AG08396 (cell line): ENCODE data around the gene SHC4.

Experiments used
- DNase-seq: peaks from one replicate; pipeline ENCODE4 v3.0.0; 2012; ENCODE audit warnings: low spot score, mixed read lengths

SHC4 gene

GRCh38 chr15:48850648-48851047 lies 113.1 kb downstream of the SHC4 start:
- DNase-seq: no peak

GRCh38 chr15:48845123-48845522 lies 118.6 kb downstream of the SHC4 start:
- DNase-seq: no peak

DNA sequence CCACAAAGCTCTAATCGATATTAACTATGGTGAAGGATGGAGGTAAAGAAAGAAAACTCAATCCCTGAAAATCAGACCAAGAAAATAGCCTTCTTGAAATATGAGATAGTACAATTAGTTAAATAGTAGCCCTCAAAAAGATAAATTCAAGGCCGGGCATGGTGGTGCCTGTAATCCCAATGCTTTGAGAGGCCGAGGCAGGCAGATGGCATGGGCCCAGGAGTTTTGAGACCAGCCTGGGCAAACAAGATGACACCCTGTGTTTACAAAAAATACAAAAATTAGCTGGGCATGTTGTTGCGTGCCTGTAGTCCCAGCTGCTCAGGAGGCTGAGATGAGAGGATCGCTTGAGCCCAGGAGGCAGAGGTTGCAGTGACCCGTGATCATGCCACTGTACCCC lies 121.2 kb downstream of the SHC4 start:
- DNase-seq: no peak

- no peak for DNase-seq
These were observed 129.0 kb downstream of the SHC4 start for GRCh38 chr15:48834756-48835155.

GRCh38 chr15:48833526-48834239 lies 130.0 kb downstream of the SHC4 start:
- DNase-seq: no peak

- DNase-seq: no peak
These were observed 131.1 kb downstream of the SHC4 start for GRCh38 chr15:48832648-48833047.

DNA sequence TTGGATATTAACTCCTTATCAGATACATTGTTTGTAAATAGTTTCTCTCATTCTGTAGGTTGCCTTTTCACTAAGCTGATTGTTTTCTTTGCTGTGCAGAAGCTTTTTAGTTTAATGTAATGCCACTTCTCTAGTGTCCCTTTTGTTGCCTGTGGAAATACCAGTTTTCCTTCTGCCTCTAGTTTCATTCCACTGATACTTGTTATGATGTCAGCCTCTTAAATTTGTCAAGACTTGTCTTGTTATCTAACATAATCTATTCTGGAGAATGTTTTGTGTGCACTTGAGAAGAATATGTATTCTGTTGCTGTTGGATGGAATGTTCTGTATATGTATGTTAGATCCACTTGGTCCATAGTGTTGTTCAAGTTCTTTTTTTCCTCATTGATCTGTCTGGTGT lies 134.8 kb downstream of the SHC4 start:
- DNase-seq: no peak

DNA sequence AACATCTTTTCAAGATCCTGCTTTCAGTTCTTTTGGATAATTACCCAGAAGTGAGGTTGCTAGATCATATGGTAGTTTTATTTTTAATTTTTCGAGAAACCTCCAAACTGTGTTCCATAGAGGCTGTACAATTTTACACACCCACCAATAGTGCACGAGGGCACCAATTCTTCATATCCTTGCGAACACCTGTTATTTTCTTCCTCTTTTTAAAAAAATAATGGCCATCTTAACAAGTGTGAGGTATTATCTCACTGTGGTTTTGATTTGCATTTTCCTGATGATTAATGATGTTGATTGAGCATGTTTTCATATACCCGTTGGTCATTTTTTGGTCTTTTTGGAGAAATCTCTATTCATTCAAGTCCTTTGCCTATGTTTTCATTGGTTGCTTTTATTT lies 135.2 kb downstream of the SHC4 start:
- no peak for DNase-seq

- no peak for DNase-seq
These were observed 138.6 kb downstream of the SHC4 start for GRCh38 chr15:48825075-48825474.

DNA sequence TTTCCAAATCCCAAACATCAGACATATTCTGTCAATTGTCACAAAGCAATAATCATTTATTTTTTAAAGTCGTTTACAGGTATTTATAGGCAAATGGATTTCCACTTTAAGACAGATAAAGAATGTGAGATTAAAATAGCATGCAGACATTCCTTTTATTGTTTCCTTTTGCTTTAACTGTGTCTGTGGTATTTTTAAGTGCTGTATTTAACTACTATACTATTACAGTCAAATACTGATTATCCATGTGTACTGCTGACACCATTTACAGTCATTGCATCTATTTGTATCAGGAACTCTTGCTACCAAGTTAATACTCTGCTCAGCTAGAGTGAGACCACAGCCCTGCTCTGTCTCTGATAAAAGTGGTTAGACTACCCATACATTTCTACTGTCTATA lies 140.0 kb downstream of the SHC4 start:
- no peak for DNase-seq

- DNase-seq: peak; percentile 19
These were observed 140.5 kb downstream of the SHC4 start for GRCh38 chr15:48823237-48823636.

DNA sequence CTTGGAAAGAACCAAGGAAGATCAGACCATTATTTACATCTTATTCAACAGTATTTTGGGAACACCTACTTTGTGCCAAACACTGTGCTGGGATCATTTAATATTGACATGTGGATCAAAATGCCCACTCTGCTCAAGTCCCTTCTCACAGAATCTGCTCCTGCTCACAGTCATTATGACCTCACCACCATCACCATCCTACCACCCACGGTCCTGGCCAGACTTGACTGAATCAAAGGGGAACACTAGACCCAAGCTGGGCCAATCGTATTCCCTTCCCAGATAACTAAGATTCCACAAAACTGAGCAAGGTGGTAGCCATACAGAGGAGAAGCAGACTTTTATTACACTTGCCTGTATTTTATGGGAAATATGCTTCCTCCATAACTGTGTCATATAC lies 149.4 kb downstream of the SHC4 start:
- no peak for DNase-seq

GRCh38 chr15:48811325-48811958 lies 152.3 kb downstream of the SHC4 start:
- DNase-seq: no peak

DNA sequence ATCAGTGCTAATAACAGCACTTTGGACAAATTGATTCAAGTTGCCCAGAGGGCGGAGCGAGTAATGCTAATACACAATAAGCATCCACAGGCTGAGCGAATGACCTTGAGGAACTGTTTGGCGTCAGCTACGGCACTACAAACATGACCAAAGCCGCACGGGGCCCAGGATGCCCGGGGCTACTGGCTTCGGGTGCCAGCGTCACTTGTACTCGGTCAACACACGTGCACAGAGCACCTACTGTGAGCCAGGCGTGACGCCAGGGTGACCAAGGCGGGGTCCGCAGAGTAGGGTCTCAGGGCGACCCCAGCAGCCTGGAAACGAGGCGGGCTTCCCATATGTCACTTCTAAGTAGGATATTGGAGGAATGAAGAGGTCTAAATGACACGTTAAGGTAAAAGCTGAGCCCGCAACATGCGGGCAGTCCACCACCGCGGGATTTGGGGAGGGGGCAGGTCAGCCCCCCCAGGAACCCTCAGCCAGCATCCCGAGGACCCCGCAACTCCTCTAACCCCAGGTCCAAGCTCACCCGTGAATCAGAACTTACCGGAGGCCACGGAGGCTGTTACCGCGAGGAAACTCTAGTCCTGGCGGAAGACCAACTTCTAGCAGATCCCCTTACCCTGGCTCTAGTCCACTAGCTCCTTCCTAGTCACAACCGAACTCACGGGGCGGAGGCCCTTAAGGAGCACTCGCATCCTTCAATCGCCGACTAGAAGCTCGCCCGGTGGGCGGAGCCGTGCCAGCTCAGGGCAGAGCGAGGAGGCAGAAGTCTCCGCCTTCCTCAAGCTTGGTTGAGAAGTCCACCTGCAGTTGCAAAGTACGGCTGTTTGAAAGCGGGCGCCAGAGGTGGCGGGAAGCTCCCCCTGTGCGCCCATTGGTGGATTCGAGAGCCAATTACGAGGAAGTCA lies 153.1 kb downstream of the SHC4 start, which contains the start of gene CEP152:
TSS of gene CEP152 (minus strand) at position 656 of the 911 bp plus-strand sequence. CDS start 5,420 bp downstream, outside the sequence.
- DNase-seq: peak; percentile 93

DNA sequence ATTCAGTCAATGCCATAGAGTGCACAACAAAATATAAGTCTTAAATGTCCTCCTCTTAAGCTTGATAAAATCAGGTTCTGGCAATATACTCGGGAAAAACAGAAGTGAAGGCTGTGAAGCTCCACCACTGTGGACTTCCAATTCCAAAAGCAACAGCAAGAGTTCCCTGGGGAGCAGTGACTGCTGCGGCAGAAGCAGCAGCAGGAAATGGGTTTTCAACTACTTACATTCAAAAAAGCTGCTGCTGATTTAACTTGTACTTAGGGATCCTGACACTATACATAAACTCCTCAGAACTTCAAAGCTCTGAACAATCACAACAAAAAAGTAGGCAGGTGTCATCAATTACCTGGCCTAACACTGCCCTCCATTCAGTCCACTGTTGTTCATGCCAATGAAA lies 157.6 kb downstream of the SHC4 start:
- DNase-seq: no peak

GRCh38 chr15:48805591-48805990 lies 158.1 kb downstream of the SHC4 start:
- DNase-seq: no peak

- no peak for DNase-seq
These were observed 159.8 kb downstream of the SHC4 start for GRCh38 chr15:48803877-48804276.

GRCh38 chr15:48802867-48803266 lies 160.9 kb downstream of the SHC4 start:
- peak; percentile 45 for DNase-seq

DNA sequence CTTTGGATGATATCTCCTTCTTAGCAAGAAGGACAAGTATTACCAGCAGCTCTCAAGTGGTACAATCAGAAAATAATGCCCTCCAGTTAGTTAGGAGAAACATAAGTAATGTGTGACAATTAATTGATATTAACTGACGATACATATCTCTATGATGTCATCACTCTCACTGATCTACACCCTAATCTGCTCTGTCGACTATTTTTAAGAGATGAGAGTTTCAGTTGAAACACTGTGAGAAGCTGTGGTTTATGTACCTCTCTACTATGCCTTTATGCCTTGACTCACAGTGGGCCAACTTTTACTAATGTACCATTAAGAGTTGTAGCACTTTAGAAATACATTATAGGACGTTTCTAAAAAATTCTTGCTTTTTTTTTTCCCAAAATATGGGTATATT lies 161.5 kb downstream of the SHC4 start:
- DNase-seq: no peak

- DNase-seq: no peak
These were observed 162.8 kb downstream of the SHC4 start for GRCh38 chr15:48800811-48801455.

- DNase-seq: no peak
These were observed 163.5 kb downstream of the SHC4 start for GRCh38 chr15:48800245-48800644.

- no peak for DNase-seq
These were observed 165.4 kb downstream of the SHC4 start for GRCh38 chr15:48798319-48798718.
